SH-SY5Y (cell line): ENCODE data around the gene REG3G.

ENCODE experiments used
- GATA2 ChIP-seq: IDR thresholded peaks from 2 replicates; pipeline ENCODE4 v1.6.1; 2011; ENCODE audit warnings: mild to moderate bottlenecking, low read depth, low read length
- GATA3 ChIP-seq: IDR thresholded peaks from 2 replicates; pipeline ENCODE4 v1.6.1; 2011; ENCODE audit warnings: low read depth, mild to moderate bottlenecking, low read length, moderate library complexity

- TF ChIP-seq GATA2 = no peak
- no peak for TF ChIP-seq GATA3
These were observed 41.1 kb upstream of the REG3G start for GRCh38 chr2:78984386-78984785.
